HG03066 (cell line): ENCODE data around the gene FIBP.
"Not testable (repeated sequence)": the region's sequence is repeated elsewhere in the genome, so short reads cannot be mapped to it uniquely, and the experiment has no call there.

Experiments used
- ATAC-seq: cut with Tn5 transposase; IDR thresholded peaks from one replicate; pipeline ENCODE4 v1.9.1; 2021; ENCODE audit warnings: low read depth; ENCODE audit not compliant: unreplicated experiment

FIBP gene

DNA sequence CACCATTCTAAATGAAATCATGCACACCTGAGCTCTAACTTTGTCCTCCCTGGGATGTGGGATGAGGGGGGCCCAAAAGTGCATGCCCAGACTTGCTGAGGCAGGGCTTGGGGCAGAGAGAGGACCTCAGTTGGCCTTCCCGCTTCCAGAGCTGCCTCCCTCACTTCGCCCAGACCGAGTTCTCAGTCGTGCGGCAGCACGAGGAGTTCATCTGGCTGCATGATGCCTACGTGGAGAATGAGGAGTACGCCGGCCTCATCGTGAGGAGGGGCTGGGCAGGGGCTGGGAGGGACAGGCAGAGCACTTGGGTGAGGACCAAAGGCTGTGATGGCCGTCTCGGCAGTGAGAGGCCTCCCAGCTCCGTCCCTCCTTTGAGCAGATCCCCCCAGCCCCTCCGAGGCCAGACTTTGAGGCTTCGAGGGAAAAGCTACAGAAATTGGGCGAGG, 38.5 kb downstream of the FIBP start:
- ATAC-seq, result no peak

DNA sequence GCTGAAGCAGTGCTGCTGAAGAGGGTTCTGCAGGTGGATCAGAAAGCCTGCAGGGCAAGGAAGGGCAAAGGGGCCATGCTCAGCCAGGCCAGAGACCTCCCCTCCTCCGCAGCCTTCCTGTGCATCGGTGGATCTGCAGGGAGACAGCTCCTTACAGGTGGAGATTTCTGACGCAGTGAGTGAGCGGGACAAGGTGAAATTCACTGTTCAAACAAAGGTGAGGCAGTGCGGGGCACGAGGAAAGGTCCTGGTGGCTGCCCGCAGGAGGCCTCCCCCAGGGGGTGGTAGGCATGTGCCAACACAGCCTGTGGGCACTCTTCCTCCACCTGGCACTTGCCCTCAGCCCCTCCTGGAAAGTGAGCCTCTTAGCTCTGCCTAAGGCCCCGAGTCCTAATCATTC, 38.9 kb downstream of the FIBP start:
- ATAC-seq, result no peak

DNA sequence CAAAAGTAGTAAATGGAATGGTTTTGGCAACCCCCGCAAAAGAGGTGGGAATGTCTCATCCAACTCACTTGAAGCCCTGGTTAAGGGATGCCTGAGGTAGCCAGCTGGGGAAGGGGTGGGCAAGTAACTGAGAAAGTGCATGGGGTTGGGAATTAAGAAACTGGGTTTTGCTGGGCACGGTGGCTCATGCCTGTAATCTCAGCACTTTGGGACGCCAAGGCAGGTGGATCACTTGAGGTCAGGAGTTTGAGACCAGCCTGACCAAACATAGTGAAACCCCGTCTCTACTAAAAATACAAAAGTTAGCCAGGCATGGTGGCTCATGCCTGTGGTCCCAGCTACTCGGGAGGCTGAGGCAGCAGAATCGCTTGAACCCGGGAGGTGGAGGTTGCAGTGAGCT, 39.6 kb downstream of the FIBP start:
- not testable (repeated sequence) for ATAC-seq

- ATAC-seq, result no peak
These were observed 40.5 kb downstream of the FIBP start for GRCh38 chr11:65847746-65848145.

GRCh38 chr11:65844231-65844872, 43.9 kb downstream of the FIBP start:
- no peak for ATAC-seq

GRCh38 chr11:65843811-65844210, 44.5 kb downstream of the FIBP start:
- no peak for ATAC-seq

DNA sequence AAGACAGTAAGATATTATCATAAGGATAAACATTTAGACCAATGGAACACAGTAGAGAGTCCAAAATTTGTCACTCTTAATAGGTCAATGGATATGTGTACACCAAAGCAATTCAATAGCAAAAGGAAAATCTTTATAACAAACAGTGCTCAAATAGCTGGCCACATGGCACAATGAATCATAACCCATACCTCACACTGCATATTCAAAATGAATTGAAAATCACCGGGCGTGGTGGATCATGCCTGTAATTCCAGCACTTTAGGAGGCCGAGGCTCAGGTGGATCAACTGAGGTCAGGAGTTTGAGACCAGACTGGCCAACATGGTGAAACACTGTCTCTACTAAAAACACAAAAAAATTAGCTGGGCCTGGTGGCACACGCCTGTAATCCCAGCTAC, 46.1 kb downstream of the FIBP start:
- ATAC-seq, result no peak

GRCh38 chr11:65834202-65834601, 54.1 kb downstream of the FIBP start:
- ATAC-seq, result no peak
